Smooth muscle cell of the brain vasculature (primary cell): ENCODE measurements around the gene DEF6.
"Not testable (repeated sequence)": the region's sequence is repeated elsewhere in the genome, so short reads cannot be mapped to it uniquely, and the experiment has no call there.

ENCODE experiments used
- DNase-seq: peaks from one replicate; pipeline ENCODE4 v3.0.0-alpha.2; 2012; ENCODE audit warnings: low read depth, low spot score

Gene DEF6

GRCh38 chr6:35280903-35281302, 16.7 kb upstream of the DEF6 start:
- no peak for DNase-seq

GRCh38 chr6:35282472-35282871, 15.1 kb upstream of the DEF6 start:
- DNase-seq = no peak

- no peak for DNase-seq
Observed at GRCh38 chr6:35283361-35283760, 14.3 kb upstream of the DEF6 start.

DNA sequence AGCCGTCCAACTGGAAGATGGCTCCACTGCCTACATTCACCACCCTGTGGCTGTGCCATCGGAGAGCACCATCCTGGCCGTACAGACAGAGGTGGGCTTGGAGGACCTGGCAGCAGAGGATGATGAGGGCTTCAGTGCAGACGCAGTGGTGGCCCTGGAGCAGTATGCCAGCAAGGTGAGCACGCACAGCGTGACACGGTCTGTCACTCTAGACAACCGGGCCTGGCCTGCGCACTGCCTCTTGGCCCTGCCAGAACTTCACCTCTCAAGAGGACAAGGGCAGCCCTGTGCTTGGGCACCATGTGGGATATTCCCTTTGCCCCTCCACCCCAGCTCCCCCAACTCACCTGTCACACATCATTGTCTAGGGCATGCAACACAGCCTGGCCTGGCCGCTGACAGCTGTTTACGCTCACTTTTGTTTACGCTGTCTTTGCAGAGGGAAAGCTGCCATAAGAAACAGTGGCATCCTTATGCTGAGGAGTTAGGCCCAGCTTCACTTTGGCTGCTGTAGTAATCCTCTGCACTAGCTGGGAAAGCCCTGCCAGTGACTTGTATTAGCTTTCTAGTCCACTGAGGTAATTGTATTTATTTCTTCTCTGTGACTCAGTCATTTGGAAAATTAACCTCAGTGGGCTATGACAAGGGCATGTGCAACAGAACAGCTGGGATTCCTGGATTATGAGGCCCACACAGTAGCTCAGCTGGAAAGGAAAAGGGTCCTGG, 9.8 kb upstream of the DEF6 start:
- DNase-seq = no peak

DNA sequence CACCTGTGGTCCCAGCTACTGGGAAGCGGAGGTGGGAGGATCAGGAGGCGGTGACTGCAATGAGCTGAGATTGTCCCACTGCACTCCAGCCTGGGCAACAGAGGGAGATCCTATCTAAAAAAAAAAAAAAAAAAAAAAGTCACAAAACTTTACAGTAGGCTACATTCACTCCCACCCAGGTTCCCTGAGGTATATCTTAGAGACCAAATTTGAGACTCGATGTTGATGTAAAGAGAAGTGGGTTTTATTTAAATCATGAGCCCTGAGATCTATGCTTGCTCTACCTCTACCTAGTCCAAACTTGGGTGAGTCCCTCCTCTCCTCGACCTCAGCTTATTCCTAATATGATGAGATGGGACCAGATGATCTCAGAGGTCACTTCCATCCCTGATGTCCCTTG, 8.8 kb upstream of the DEF6 start:
- no peak for DNase-seq

DNA sequence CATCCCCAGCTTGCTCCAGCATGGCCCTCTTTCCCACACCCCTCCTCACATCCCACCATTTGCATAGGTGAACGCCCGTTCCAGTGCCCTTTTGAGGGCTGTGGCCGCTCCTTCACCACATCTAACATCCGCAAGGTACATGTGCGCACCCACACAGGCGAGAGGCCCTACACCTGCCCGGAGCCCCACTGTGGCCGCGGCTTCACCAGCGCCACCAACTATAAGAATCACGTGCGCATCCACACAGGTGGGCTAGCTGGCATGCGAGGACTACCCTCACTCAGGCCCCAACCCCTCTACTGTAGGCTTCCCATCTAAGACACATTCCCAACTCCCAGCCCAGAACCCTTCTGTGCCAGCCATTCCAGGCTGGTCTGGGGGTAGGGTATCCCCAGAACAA, 6.1 kb upstream of the DEF6 start:
- no peak for DNase-seq

- no peak for DNase-seq
Observed at GRCh38 chr6:35292494-35292893, 5.1 kb upstream of the DEF6 start.

- DNase-seq = no peak
Observed at GRCh38 chr6:35293681-35294080, 3.9 kb upstream of the DEF6 start.

- DNase-seq = no peak
Observed at GRCh38 chr6:35294308-35294945, 3.2 kb upstream of the DEF6 start.

- no peak for DNase-seq
Observed at GRCh38 chr6:35295036-35295435, 2.6 kb upstream of the DEF6 start.

- DNase-seq = no peak
Observed at GRCh38 chr6:35295521-35296315, 1.9 kb upstream of the DEF6 start.

DNA sequence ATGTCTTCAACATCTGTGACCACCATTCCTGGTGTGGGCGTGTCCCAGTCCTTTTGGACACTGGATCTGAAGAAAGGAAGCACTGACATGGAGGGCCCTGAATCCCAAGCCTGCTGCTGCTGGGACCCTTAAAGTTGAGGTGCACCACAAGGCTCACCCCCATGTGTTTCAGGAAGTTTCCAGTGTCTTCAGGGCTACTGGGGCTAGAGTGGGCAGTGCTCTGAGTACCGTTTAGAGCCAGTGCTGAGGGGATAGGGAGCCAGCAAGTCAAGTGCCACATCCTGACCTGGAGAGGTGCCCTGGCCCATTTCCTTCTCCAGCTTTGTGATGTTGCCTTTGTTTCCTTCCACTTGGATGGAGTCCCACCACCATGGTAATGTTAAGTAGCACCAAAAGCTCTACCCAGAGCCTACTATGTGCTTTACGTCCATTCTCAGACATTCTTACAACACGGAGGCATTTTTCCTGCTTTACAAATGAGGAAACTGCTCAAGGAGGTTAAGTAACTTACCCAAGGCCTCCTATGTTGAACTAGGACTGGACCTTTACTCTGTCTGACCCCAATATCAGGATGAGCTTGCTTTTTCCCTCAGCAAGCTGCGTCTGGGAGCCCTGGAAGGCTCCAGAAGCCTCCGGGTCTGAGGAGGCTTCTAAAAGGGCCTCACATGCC, 552 bp upstream of the DEF6 start:
- DNase-seq = no peak

DNA sequence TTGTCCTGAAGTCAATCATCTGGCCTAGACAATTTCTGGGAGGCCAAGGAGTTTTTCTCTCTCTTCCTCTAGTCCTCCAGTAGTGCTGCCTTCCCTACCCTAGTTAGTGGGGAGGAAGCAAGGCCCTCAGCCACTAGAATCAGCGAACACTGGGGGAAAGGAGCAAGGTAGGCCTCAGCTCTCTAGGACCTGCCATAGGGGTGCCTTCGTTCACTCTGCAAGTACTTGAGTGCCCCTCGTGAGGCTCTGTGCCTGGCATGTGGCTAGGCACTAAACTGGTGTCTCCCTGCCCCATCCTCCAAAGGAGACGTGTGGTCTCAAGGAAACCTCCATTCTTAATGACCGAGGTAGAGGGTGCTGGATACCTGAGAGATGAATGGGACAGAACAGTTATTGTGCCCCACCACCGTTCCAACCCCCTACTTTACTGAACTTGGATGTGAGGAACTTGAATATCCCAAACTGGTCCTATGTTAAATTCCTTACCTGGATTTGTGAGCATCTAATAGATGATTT, 1.1 kb downstream of the DEF6 start:
- DNase-seq = no peak

DNA sequence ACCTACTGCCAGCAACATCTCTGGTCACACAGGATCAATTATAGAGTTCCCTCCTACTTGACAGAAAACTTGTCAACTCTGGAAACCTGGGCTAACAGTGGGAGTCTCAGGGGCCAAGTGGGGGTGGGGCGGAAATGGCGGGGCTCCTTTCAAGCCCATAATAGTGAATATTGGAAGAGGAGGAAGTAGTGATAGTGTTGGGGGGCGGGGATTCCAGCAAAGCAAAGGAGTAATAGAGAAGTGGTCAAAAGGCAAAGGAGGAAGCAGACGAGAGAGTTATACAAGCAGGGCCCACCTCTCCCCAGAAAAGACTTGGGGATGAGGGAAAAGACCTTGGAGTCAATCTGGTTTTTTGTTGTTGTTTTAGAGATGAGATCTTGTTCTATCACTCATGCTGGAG, 2.1 kb downstream of the DEF6 start:
- DNase-seq = no peak

DNA sequence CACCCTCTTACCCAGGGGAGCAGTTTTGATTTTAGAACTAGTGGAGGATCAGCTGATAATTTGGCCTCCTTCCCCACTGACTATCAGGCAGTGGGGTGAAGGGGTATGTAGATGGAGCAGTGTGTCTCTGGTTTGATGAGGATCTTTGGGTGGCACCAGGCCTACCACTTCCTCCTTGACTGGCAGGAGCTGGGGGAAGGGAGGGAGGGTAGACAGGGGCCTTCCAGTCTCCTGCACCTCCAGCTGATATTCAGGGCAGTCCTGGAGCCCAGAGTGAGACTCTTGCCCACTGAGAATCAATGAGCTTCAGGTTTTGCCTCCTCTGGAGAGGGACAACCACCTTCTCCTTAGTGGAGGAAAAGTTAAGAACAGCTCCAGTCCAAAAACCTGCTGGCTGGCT, 3.2 kb downstream of the DEF6 start:
- DNase-seq = no peak

DNA sequence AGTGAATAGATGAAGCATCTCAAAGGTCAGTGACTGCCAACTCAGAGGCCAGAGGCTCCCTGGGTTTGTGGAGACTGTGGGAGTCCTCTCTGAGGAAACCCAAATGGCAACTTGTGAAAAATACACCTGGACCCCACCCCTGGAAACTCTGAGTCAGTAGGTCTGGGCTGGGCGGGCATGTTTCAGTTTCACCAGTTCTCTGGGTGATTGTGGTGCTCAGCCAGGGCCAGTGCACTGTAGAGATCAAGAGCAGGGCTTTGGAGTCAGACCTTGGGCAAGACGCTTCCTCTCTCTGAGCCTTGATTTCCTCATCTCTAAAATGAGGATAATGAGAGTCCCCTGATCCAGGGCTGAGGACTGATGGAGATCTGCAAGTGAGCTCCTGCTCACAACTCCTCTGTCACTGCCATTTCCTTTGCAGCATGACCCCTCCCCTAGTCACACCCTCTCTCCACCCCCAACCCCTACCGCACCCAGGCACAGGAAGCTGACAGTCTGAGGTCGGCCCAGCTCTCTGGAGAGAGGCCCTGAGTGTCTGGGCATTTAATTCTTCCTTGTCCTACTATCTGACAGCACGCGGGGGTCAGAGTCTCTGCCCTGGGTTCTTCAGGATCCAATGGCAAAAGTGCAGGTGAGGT, 5.1 kb downstream of the DEF6 start:
- DNase-seq = no peak

- DNase-seq = no peak
Observed at GRCh38 chr6:35304299-35304698, 6.7 kb downstream of the DEF6 start.

DNA sequence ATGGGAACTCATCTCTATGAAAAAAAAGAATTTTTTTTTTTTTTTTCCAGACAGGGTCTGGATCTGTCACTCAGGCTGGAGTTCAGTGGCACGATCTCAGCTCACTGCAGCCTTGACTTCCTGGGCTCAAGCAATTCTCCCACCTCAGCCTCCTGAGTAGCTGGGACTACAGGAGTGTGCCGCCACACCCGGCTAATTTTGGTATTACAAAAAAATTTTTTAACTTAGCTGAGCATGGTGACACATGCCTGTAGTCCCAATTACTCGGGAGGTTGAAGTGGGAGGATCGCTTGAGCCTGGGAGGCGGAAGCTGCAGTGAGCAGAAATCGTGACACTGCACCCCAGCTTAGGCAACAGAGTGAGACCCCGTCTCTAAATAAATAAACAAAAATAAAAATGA, 7.5 kb downstream of the DEF6 start:
- no peak for DNase-seq

GRCh38 chr6:35307138-35307537, 9.5 kb downstream of the DEF6 start:
- DNase-seq = not testable (repeated sequence)

GRCh38 chr6:35308543-35308942, 10.9 kb downstream of the DEF6 start:
- DNase-seq = not testable (repeated sequence)

- DNase-seq = no peak
Observed at GRCh38 chr6:35309611-35310264, 12.1 kb downstream of the DEF6 start.
